DND-41 (cell line): Measurements from ENCODE around the gene GFOD1.

Experiments
- ATAC-seq: fragments of 200-7000 bp; cut with Tn5 transposase; 3 replicates; pipeline ENCODE4 v1.9.1; 2021; ENCODE audit warnings: low read depth; ENCODE audit not compliant: insufficient read depth
- DNase-seq: peaks from one replicate; pipeline ENCODE4 v3.0.0-alpha.2; 2020
- H2AFZ ChIP-seq: 2 replicates; pipeline ENCODE4 v1.6.0; 2012; ENCODE audit warnings: low read depth, low read length
- H3K27ac ChIP-seq: 2 replicates; pipeline ENCODE4 v1.5.1; 2012; ENCODE audit warnings: low read length, inconsistent platforms
- H3K27me3 ChIP-seq: fragments of 200-600 bp; sonication (generic); 2 replicates; pipeline ENCODE4 v1.6.0; 2012; ENCODE audit warnings: low read length, mild to moderate bottlenecking, inconsistent platforms; ENCODE audit not compliant: insufficient read depth, poor library complexity
- H3K36me3 ChIP-seq: 2 replicates; pipeline ENCODE4 v1.5.1; 2012; ENCODE audit warnings: low read length, inconsistent platforms; ENCODE audit not compliant: insufficient read depth
- H3K4me1 ChIP-seq: 2 replicates; pipeline ENCODE4 v1.5.1; 2012; ENCODE audit warnings: mild to moderate bottlenecking, low read length; ENCODE audit not compliant: insufficient read depth
- H3K4me2 ChIP-seq: 2 replicates; pipeline ENCODE4 v1.6.0; 2012; ENCODE audit warnings: mild to moderate bottlenecking, moderate library complexity, low read length, inconsistent platforms; ENCODE audit not compliant: insufficient read depth
- H3K4me3 ChIP-seq, 2 experiments: fragments of 200-600 bp in 1 of 2; shearing (Covaris generic) in 1 of 2; 2 replicates each; pipeline ENCODE4 v1.5.1; 2012 to 2016; ENCODE audit warnings: inconsistent platforms in 2 of 2, low read length in 2 of 2, mild to moderate bottlenecking in 2 of 2, low read depth in 1 of 2, moderate library complexity in 1 of 2
- H3K79me2 ChIP-seq: 2 replicates; pipeline ENCODE4 v1.6.0; 2012; ENCODE audit warnings: low read length, inconsistent platforms; ENCODE audit not compliant: insufficient read depth
- H3K9ac ChIP-seq: 2 replicates; pipeline ENCODE4 v1.6.0; 2012; ENCODE audit warnings: low read depth, mild to moderate bottlenecking, inconsistent platforms, low read length, moderate library complexity
- H3K9me3 ChIP-seq: 2 replicates; pipeline ENCODE4 v1.5.1; 2012; ENCODE audit warnings: low read length, moderate library complexity, mild to moderate bottlenecking, inconsistent platforms; ENCODE audit not compliant: insufficient read depth, severe bottlenecking
- H4K20me1 ChIP-seq: 2 replicates; pipeline ENCODE4 v1.6.0; 2012; ENCODE audit warnings: low read length; ENCODE audit not compliant: insufficient read depth
- CTCF ChIP-seq: IDR thresholded peaks from 2 replicates; pipeline ENCODE4 v1.5.1; 2012; ENCODE audit warnings: borderline replicate concordance, low read length, moderate library complexity, mild to moderate bottlenecking; ENCODE audit not compliant: poor library complexity, severe bottlenecking; ENCODE audit errors: extremely low read depth
- EZH2 ChIP-seq: IDR thresholded peaks from 3 replicates; pipeline ENCODE4 v1.6.1; 2012; ENCODE audit warnings: borderline replicate concordance, low read depth, mild to moderate bottlenecking, moderate library complexity, low read length, inconsistent platforms; ENCODE audit not compliant: severe bottlenecking

The GFOD1 gene

GRCh38 chr6:13527671-13528056 is 40.3 kb upstream of the GFOD1 start:
- no peak for DNase-seq
- no peak overlapping the region for H3K27ac ChIP-seq
- H3K79me2 ChIP-seq: no peaks in the 10 kb centered on the region

GRCh38 chr6:13526727-13527670 is 39.6 kb upstream of the GFOD1 start:
- H3K27ac ChIP-seq: peak overlapping the region; percentile 61
- H3K27me3 ChIP-seq: no peaks in the 10 kb centered on the region
- H3K9me3 ChIP-seq: no peaks in the 10 kb centered on the region
- no peaks in the 10 kb centered on the region for H3K36me3 ChIP-seq
- H3K4me3 ChIP-seq: no peak overlapping the region
- TF ChIP-seq EZH2 (no peak), CTCF (peak; percentile 45)
- H4K20me1 ChIP-seq: no peaks in the 10 kb centered on the region
- peak; percentile 69 for DNase-seq
- peaks cover 17% of the 10 kb centered on the region for H3K4me1 ChIP-seq
- peak overlapping the region; percentile 39 for H3K4me2 ChIP-seq
- 0 out of 2 replicates have a peak overlapping the region, but pooled peaks have one; percentile 15 for H3K9ac ChIP-seq
- peak overlapping the region; percentile 72 for H2AFZ ChIP-seq
- no peaks in the 10 kb centered on the region for H3K79me2 ChIP-seq
- peak; percentile 98 for ATAC-seq

More at GRCh38 chr6:13527671-13528056, 40.3 kb upstream of the GFOD1 start:
- no peaks in the 10 kb centered on the region for H3K27me3 ChIP-seq
- no peaks in the 10 kb centered on the region for H3K36me3 ChIP-seq
- no peaks in the 10 kb centered on the region for H4K20me1 ChIP-seq
- no peak overlapping the region for H3K9ac ChIP-seq
- H3K4me2 ChIP-seq: no peak overlapping the region
- H3K4me1 ChIP-seq: peaks cover 17% of the 10 kb centered on the region
- TF ChIP-seq EZH2 (no peak), CTCF (no peak)
- H3K4me3 ChIP-seq: no peak overlapping the region
- H2AFZ ChIP-seq: no peak overlapping the region
- H3K9me3 ChIP-seq: no peaks in the 10 kb centered on the region
- ATAC-seq: no peak

- peak overlapping the region; percentile 9; the same call in 1 of the 2 replicates for H3K9ac ChIP-seq
Observed at GRCh38 chr6:13526357-13526726, 38.9 kb upstream of the GFOD1 start.

More at GRCh38 chr6:13526357-13526726, 38.9 kb upstream of the GFOD1 start:
- Histone ChIP-seq H2AFZ (0 out of 2 replicates have a peak overlapping the region, but pooled peaks have one; percentile 72), H3K9me3 (no peaks in the 10 kb centered on the region), H3K4me3 (no peak overlapping the region), H3K27me3 (no peaks in the 10 kb centered on the region), H3K79me2 (no peaks in the 10 kb centered on the region), H3K27ac (peak overlapping the region; percentile 53), H3K4me2 (peak overlapping the region; percentile 39; the same call in 1 of the 2 replicates), H3K36me3 (no peaks in the 10 kb centered on the region), H4K20me1 (no peaks in the 10 kb centered on the region), H3K4me1 (peaks cover 17% of the 10 kb centered on the region)
- ATAC-seq: no peak
- no peak for DNase-seq
- TF ChIP-seq EZH2 (no peak), CTCF (no peak)
